MCF 10A (cell line): ENCODE data around the gene SHPK. TPM values are rescaled to one million over a fixed set of nuclear protein-coding genes. Genes with fewer than 3 reads are reported as not detected.

Experiments
- BruUV-seq: library from RNA; stranded (reverse); fragments of 400-500 nt; replicated peaks from 2 replicates; lab custom pipeline; 2021; lab: Mats Ljungman, UMichigan
- CTCF ChIA-PET: fragments of 300-600 bp; sonication (Branson Sonifier 250); formaldehyde crosslinking; extraction: SDS; loops from one replicate; lab custom pipeline; 2021; ENCODE audit warnings: antibody characterized with exemption, inconsistent platforms; lab: Yijun Ruan, JAX
- POLR2A ChIA-PET: fragments of 300-600, 350-650 bp; sonication (Branson Sonifier 250); formaldehyde crosslinking; extraction: SDS; loops from one replicate; lab custom pipeline; 2020; ENCODE audit warnings: antibody characterized with exemption, inconsistent platforms; lab: Yijun Ruan, JAX
- DNase-seq: peaks from one replicate; pipeline ENCODE4 v3.0.0-alpha.2; 2018; ENCODE audit not compliant: unreplicated experiment
- H3K27ac Mint-ChIP-seq: one replicate; pipeline ENCODE4 v1.8.0; 2022; ENCODE audit warnings: mild to moderate bottlenecking, low read depth, mixed read lengths; ENCODE audit not compliant: unreplicated experiment
- H3K27me3 Mint-ChIP-seq: one replicate; pipeline ENCODE4 v1.8.0; 2022; ENCODE audit warnings: mixed read lengths; ENCODE audit not compliant: insufficient read depth, unreplicated experiment
- H3K36me3 Mint-ChIP-seq: one replicate; pipeline ENCODE4 v1.8.0; 2022; ENCODE audit warnings: mild to moderate bottlenecking, moderate library complexity, mixed read lengths; ENCODE audit not compliant: insufficient read depth, unreplicated experiment
- H3K4me1 Mint-ChIP-seq: one replicate; pipeline ENCODE4 v1.8.0; 2022; ENCODE audit warnings: mixed read lengths; ENCODE audit not compliant: insufficient read depth, unreplicated experiment
- H3K4me3 Mint-ChIP-seq: one replicate; pipeline ENCODE4 v1.8.0; 2022; ENCODE audit warnings: mild to moderate bottlenecking, moderate library complexity, mixed read lengths; ENCODE audit not compliant: unreplicated experiment
- H3K9me3 Mint-ChIP-seq: one replicate; pipeline ENCODE4 v1.8.0; 2022; ENCODE audit warnings: mixed read lengths; ENCODE audit not compliant: unreplicated experiment
- CTCF ChIP-seq: fragments of 200-600 bp; IDR thresholded peaks from one replicate; pipeline ENCODE4 v1.8.0; 2022; ENCODE audit warnings: antibody characterized with exemption, mild to moderate bottlenecking; ENCODE audit not compliant: unreplicated experiment
- intact Hi-C: fragments of 100-400 bp; cut with micrococcal nuclease; formaldehyde crosslinking; loops from 2 replicates; pipeline ENCODE4 v1.14.1; 2022
- total RNA-seq: library from RNA; stranded (reverse); gene quantifications from 2 replicates; pipeline ENCODE4 v1.2.3, GENCODE V29; 2022

SHPK gene
- total RNA-seq, 1 experiment from 2014 or later: 6.3 TPM

GRCh38 chr17:3610523-3610922 lies 25.5 kb downstream of the SHPK start:
- CTCF ChIA-PET: interaction anchor here (1.2 kb wide), 1 partner anchor 12 kb away, joined by 3 read pairs; no protein-coding TSS in a partner anchor
- H3K4me1 Mint-ChIP-seq: no peaks in the 10 kb centered on the region
- DNase-seq: no peak
- intact Hi-C loops: no loop called here
- no peak overlapping the region for H3K4me3 Mint-ChIP-seq
- peaks cover 44% of the 10 kb centered on the region for H3K36me3 Mint-ChIP-seq
- H3K9me3 Mint-ChIP-seq: no peaks in the 10 kb centered on the region
- no peak for TF ChIP-seq CTCF
- BruUV-seq: no TSS peak
- no peak overlapping the region for H3K27ac Mint-ChIP-seq
- POLR2A ChIA-PET: no interaction called here
- H3K27me3 Mint-ChIP-seq: no peaks in the 10 kb centered on the region

- H3K4me3 Mint-ChIP-seq: no peak overlapping the region
- no peaks in the 10 kb centered on the region for H3K4me1 Mint-ChIP-seq
- no peak overlapping the region for H3K27ac Mint-ChIP-seq
- POLR2A ChIA-PET: no interaction called here
- H3K9me3 Mint-ChIP-seq: no peaks in the 10 kb centered on the region
- BruUV-seq: no TSS peak
- CTCF ChIA-PET: no interaction called here
- no peaks in the 10 kb centered on the region for H3K27me3 Mint-ChIP-seq
- intact Hi-C loops: no loop called here
- no peak for TF ChIP-seq CTCF
- DNase-seq: no peak
- H3K36me3 Mint-ChIP-seq: peaks cover 35% of the 10 kb centered on the region
These were observed 26.4 kb downstream of the SHPK start for GRCh38 chr17:3609689-3610088.

GRCh38 chr17:3603870-3604259 lies 32.2 kb downstream of the SHPK start:
- POLR2A ChIA-PET: interaction anchor here (0.7 to 1.5 kb wide), 7 partner anchors 17 to 555 kb away, joined by 3 to 5 read pairs (median 4); no protein-coding TSS in a partner anchor
- no peak for TF ChIP-seq CTCF
- DNase-seq: no peak
- Mint-ChIP-seq H3K9me3 (no peaks in the 10 kb centered on the region), H3K4me3 (no peak overlapping the region), H3K27me3 (no peaks in the 10 kb centered on the region), H3K27ac (no peak overlapping the region), H3K4me1 (peaks cover 11% of the 10 kb centered on the region), H3K36me3 (peaks cover 13% of the 10 kb centered on the region)
- no TSS peak for BruUV-seq
- intact Hi-C loops: loop anchor here (1.0 kb wide), 1 partner anchor 32 kb away; the partner anchor contains the start of genes CTNS and SHPK
- CTCF ChIA-PET: no interaction called here

- Mint-ChIP-seq H3K9me3 (no peaks in the 10 kb centered on the region), H3K36me3 (peaks cover 7% of the 10 kb centered on the region), H3K4me1 (peaks cover 11% of the 10 kb centered on the region), H3K4me3 (no peak overlapping the region), H3K27me3 (no peaks in the 10 kb centered on the region), H3K27ac (no peak overlapping the region)
- ChIA-PET CTCF (interaction anchor here (0.6 to 1.0 kb wide), 4 partner anchors 45 to 767 kb away, joined by 3 to 4 read pairs (median 4); no protein-coding TSS in a partner anchor), POLR2A (interaction anchor here (0.6 to 1.5 kb wide), 9 partner anchors 18 to 628 kb away, joined by 3 to 5 read pairs (median 3); no protein-coding TSS in a partner anchor)
- intact Hi-C loops: loop anchor here (1.0 kb wide), 1 partner anchor 33 kb away; the partner anchor contains the start of genes CTNS and SHPK
- no peak for TF ChIP-seq CTCF
- DNase-seq: peak; percentile 60
- no TSS peak for BruUV-seq
These were observed 32.8 kb downstream of the SHPK start for GRCh38 chr17:3603119-3603869.
